ENCODE results near the gene DNAJC5.

The DNAJC5 gene

DNA sequence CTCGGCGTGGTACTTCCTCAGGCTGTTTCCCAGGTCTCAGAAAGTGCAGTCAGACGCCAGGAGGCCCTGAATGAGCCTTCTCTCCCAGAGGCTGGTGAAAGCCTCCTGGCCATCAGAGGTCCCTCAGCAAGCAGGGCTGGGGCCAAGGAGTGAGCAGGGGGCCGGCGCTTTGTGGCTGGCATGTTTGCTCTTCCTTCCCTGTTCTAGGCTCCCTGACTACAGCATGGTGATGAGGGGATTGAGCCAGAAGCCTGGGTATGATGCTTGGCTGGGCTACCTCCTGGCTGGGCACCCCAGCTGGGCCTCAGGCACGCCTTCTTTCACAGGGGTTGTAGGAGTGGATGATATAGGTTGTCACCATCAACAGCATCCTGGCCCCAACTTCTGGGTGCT lies 11.7 kb upstream of the DNAJC5 start:
- DNase-seq: no peak

GRCh38 chr20:63884506-63885263 lies 10.2 kb upstream of the DNAJC5 start:
- DNase-seq: no peak

DNA sequence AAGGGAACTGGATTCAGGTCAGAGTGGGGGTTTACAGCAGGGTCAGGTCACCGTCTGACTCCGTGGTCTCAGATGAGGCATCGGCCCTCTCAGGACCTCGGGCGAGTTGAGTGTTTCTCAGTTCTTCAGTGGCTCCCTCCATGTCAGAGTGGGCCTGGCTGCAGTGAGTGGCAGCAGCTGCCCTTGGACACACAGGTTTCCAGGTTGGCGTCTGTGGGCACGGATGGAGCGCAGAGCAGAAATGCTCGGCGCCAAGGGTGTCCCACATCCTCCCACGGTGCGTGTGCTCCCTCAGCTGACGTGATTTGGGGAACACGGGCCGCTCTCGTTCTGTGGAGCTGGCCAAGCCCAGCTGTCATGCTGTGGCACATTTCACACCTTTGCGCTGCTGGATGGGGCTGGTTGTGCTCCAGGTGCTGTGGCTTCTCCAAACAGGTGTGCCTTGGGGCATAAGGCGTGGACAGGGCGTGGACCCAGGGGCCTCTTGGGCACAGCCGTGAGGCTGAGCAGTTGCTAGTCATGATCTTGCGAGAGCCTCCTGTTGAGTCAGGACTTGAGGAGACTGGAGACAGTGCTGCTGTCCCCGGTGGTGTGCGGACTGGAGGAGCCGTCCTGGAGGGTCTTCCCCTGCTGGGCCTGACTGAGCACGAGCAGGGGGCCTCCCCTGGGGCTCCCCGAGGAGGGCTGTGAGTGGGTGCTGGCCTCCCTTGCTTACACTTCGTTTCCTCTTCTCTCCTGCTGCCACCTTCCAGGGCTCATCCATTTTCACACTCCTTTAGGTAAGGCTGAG lies 9.5 kb upstream of the DNAJC5 start:
- DNase-seq: no peak

DNA sequence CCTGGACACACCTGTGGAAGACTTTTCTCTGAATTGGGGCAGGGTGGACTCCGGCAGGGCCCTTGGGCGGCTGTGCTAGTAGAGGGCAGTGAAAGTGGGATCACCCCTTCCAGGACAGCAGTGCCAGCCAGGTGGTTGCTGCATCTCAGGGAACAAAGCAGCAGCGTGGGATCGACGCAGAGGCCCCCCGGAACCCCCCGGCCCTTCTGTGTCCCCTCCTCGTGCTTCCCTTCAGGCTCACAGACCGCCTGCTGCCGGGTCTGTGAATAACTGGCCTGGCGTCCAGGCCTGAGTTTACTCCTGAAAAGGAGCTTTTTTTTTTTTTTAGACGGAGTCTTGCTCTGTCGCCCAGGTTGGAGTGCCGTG lies 8.9 kb upstream of the DNAJC5 start:
- no peak for DNase-seq

DNA sequence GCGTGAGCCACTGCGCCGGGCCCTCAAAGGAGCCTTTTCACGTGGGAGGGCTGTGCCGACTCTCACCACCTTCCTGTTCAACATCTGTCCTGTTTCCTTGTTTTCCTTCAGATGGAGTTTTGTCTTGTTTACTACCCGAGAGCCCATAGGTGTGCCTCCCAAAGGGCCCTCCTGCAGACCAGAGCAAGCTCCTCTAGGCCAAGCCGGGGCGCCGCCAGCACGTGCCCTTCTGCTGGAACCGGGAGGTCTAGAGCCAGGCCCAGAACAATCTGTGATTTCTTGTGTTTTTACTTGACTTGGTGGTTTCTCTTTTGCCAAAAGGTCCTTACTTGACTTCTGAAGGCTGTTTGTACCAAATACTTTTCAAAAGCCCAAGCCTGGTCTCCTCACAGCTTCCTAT lies 8.0 kb upstream of the DNAJC5 start:
- DNase-seq: no peak

DNA sequence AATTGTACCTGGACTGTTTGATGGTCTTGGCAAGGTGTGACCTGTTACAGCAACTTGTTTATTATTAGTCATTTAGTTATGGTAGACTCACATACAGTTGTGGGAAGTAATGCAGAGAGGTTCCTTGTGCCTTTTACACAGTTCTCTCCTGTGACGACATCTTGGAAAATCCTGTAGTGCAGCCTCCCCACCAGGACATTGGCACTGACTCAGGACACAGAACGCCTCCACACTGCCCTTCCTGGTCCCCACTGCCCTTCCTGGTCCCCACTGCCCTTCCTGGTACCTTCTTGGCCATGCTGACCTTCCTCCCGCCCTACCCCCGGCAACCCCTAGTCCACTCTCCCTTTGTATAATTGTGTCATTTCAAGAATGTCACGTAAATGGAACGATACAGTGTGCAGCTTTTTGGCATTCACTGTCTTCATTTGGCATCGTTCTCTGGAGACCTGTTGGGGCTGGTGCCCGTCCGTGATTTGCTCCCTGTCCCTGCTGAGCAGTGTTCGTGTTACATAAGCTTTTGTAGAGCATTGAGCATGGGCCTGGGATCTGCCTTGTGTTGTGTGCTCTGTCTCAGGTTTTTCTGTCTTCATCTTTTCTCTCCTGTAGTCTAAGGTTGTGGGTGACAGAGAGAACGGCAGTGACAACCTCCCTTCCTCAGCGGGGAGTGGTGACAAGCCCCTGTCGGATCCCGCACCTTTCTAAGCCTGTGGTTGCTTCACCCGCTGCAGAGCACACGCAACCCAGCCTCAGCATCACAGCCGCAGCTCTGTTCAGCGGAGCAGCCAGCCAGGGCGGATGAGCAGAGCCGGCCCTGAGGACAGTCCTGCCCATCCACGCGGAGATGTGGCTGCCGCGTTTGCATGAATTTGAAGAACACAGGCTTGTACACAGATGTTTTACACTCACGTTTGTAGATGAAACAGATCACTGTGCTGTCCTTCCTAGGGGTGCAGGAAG lies 5.4 kb upstream of the DNAJC5 start:
- DNase-seq: no peak

DNA sequence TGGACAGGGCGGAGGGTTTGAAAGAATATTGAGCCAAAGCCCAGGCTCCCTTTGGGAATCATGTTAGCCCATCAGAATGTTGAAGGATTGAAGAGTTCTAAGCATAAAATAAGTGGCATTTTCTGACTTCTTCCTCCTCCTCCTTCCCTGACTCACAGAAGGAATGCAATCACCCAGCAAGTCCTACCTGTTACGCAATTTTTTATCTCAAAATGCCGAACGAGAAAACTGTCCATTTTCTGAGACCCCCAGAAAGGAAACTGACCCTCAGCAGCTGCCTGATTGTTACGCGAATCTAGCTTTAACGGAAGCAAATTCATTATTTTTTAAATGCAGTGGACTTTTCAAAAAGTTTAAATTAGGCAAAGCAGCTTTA lies 4.7 kb upstream of the DNAJC5 start:
- no peak for DNase-seq

- no peak for DNase-seq
Observed at GRCh38 chr20:63890616-63891015, 4.3 kb upstream of the DNAJC5 start.

DNA sequence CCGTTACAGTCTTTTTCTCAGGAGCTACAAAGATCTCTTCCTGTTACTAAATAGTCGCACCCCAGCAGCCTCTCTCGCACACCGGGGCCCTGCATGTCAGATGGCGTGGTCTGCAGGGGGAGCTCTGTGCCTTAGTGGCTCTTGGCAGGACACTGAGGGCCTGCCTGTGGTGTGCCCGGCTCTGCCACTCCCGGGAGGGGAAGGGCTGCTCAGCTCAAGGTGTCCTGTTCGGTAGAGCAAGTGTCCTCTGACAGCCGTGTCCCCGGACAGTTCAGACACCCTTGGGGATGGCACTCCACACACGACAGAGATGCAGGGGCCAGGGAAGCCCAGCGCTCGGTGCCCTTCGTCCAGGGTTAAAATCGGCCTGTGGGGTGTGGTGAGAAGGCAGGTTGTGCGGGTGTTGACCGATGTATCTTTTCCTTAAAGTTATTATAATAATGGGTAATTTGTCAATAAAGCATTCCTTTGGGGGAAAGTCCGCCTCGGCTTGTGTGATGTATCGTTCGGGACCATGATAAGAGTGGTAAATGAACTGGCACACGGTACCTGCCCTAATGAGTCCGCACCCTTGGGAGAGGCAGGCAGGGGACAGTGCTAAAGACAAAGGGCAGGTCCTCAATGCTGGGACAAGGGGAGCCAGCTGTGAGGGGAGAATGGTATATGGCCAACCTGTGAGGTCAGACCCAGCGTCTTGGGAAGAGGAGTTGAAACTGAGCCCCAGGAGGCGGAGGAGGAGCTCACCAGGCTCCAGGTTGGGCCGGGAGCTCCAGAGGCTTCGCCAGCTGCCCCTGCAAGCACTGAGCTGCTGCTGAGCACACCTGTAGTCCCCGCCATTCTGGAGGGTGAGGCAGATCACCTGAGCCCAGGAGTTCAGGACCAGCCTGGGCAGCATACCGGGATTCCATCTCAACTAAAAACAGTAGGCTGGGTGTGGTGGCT lies 3.6 kb upstream of the DNAJC5 start:
- no peak for DNase-seq

GRCh38 chr20:63892402-63892801 lies 2.5 kb upstream of the DNAJC5 start:
- no peak for DNase-seq

- DNase-seq: peak in 1 of 51 donors; percentile 55
Observed at GRCh38 chr20:63893999-63894357, 948 bp upstream of the DNAJC5 start.

DNA sequence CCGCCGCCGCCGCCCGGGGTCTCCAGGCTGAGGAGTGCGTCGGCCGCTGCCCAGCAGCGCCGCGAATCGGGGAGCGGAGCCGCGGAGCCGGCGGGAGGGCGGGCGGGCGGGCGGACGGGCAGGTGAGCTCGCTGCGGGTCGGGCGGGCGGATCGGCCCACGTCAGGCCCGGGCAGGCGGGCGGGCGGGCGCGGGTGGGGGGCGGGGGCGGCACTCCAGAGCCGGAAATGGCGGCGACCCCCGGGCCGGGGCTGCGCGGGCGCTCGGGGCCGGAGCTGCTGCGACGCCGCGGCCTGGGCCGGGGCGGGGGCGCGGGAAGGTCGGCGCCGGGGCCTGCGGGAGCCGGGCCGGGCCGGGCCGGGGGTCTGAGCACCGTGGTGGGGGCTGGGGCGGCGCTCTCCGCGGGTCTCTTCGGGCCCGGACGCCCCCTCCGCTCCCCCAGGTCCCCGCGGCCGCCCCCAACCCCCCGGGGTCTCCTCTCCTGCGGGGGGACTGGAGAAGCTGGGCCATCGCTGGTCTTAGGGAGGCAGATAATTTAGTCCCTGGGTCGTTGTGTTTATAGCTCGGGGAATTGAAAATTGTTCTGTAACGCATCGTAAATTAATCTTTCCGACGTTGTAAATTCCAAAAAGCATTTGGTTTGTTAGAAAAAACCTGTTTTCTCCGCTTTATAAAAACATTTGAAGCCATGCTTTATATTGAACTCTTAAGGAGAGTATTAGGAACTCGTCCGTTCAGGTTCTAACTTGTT lies 451 bp downstream of the DNAJC5 start:
- no peak for DNase-seq

DNA sequence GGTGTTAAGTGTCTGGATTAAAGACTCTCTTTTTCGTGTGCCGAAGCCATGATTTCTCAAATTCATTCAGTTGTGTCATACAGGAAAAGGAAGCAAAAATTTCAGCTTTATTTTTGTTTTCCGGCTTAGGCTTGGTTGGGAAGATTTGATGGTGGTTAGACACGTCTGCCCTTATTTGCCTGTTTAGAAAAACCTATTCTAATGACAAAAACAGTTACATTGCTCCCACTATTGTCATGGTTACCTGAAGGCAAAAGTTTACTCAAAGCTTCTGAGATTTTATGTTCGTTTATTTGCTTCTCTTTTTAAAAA lies 982 bp downstream of the DNAJC5 start:
- peak in 1 of 51 donors; percentile 39 for DNase-seq

DNA sequence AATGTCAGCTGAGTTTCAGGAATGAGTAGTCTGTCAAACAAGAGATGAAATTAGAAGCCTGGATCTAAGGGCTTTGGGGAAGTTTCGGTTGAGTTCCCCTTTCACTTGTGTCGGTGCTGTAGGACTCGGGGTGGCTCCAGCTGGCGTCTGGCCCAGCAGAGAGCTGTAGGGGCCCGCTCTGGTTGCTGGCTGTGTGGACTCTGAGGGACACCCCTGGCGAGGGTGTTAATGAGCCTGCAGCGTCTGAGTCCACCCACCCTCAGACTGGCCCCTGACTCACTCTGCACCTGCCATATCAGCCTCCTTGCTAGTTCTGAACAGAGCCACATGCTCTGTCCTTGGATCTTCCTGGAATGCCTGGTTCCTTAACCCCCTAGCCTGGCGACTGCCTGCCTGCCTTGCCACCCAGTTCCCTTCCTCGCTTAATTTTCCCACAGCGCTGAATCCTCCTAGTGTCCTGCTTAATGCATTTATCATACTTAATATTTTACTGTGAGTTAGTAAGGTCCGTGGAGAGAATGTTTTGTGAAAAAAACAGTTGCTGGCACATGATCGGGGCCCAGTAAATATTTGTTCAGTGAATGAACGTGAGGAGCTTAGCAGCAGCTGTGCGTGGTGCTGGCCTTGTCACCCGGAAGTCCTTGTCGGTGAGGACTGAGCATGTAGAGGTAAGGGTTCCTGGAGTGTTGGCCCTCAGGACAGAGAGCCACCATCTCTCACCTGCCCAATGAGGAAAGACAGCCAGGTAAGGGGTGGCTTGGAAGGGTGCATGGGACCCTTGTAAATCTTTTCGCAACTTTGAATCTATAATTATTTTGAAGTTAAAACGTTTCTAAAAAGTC lies 1.6 kb downstream of the DNAJC5 start:
- peak in 28 of 51 donors; percentile 5 to 66 (median 26) for DNase-seq

GRCh38 chr20:63897978-63898561 lies 3.1 kb downstream of the DNAJC5 start:
- no peak for DNase-seq

DNA sequence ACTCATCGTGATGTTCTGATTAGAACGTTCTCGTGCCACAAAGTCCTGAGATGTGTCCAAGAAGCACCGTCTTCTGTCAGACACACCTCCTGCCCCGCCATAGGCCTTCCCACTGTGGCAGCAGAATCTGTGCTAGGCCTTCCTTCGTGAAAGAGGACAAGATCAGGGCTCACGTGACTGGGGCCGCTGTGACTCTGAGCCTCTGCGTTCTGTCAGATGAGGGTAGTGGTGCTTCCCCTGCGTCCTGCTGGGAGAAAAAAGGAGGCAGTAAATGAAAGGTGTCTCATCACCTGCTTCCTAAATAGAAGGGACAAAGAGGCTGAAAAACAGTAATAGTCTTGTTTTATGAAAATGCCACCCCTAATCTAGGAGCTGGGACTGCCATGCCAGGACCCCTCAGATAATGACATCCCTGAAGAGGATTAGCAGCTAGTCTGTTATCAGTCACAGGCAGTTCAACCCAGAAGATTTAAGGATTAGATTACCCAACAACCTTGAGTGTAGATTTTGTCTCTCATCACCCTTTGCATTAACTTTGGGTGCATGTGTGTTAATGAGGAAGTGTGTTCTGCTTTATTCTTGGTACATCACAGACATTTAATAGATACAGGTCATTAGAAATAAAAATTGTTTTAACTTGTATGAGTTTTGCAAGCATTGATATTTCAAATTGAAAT lies 4.1 kb downstream of the DNAJC5 start:
- DNase-seq: peak in 2 of 51 donors; percentile 1 to 10

DNA sequence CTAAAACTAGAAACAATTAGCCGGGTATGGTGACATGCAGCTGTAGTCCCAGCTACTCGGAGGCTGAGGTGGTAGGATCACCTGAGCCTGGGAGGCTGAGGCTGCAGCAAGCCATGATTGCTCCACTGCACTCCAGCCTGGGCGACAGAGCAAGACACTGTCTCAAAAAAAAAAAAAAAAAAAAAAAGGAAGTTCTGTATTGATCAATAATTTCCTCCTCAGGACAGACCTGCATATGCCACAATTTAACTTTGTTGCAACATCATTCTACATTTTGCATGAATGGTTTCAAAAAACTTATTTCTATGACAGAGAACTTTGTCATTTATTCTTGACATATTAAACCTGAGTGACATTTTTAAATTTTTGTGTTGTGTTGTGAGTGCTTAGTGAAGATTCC lies 5.5 kb downstream of the DNAJC5 start:
- DNase-seq: no peak

GRCh38 chr20:63903796-63904561 lies 9.1 kb downstream of the DNAJC5 start:
- no peak for DNase-seq
